Memory B cell (primary cell): ENCODE results near the gene GRIK5.

Source experiments
- ATAC-seq: fragments of 150-1000 bp; cut with Tn5 transposase; 2 replicates; pipeline ENCODE4 v1.10.0; 2021; ENCODE audit warnings: low read depth, mild to moderate bottlenecking, moderate library complexity
- DNase-seq, 2 donors: peaks; one replicate each; pipeline ENCODE4 v3.0.0; 2022; ENCODE audit warnings: low spot score in 2 of 2
- H3K27ac Mint-ChIP-seq: one replicate; pipeline ENCODE4 v1.8.0; 2022; ENCODE audit warnings: mild to moderate bottlenecking, moderate library complexity, mixed read lengths
- H3K27me3 Mint-ChIP-seq: one replicate; pipeline ENCODE4 v1.8.0; 2022; ENCODE audit warnings: mixed read lengths
- H3K36me3 Mint-ChIP-seq: one replicate; pipeline ENCODE4 v1.8.0; 2022; ENCODE audit warnings: mild to moderate bottlenecking, mixed read lengths
- H3K4me1 Mint-ChIP-seq: one replicate; pipeline ENCODE4 v1.8.0; 2022; ENCODE audit warnings: mixed read lengths
- H3K4me3 Mint-ChIP-seq: one replicate; pipeline ENCODE4 v1.8.0; 2022; ENCODE audit warnings: mild to moderate bottlenecking, moderate library complexity, mixed read lengths
- H3K9me3 Mint-ChIP-seq: one replicate; pipeline ENCODE4 v1.8.0; 2022; ENCODE audit warnings: mixed read lengths

Gene GRIK5

GRCh38 chr19:41955521-41955920 is 114.5 kb downstream of the GRIK5 start:
- Mint-ChIP-seq H3K36me3 (peaks cover 3% of the 10 kb centered on the region), H3K27me3 (no peaks in the 10 kb centered on the region), H3K4me3 (no peak overlapping the region), H3K4me1 (peaks cover 21% of the 10 kb centered on the region), H3K9me3 (no peaks in the 10 kb centered on the region), H3K27ac (no peak overlapping the region)
- DNase-seq (no peak), ATAC-seq (no peak)

GRCh38 chr19:41951686-41952172 is 118.3 kb downstream of the GRIK5 start:
- Mint-ChIP-seq H3K9me3 (no peaks in the 10 kb centered on the region), H3K4me3 (no peak overlapping the region), H3K27ac (peak overlapping the region; percentile 78), H3K4me1 (peaks cover 25% of the 10 kb centered on the region), H3K27me3 (no peaks in the 10 kb centered on the region), H3K36me3 (peaks cover 3% of the 10 kb centered on the region)
- DNase-seq (peak; percentile 89 to 99), ATAC-seq (peak; percentile 89)
